NCI-H1048 (cell line): Measurements from ENCODE around the gene NANP.
"Not testable (repeated sequence)": the region's sequence is repeated elsewhere in the genome, so short reads cannot be mapped to it uniquely, and the experiment has no call there.

Source experiments
- DNase-seq: peaks from one replicate; lab custom pipeline; 2025; lab: John Stamatoyannopoulos, UW

Gene NANP

GRCh38 chr20:25623736-25624499, at the start of gene NANP:
Gene NANP (minus strand): TSS chr20:25624014. CDS start chr20:25623948, 66 bp downstream.
- peak; percentile 92 for DNase-seq

DNA sequence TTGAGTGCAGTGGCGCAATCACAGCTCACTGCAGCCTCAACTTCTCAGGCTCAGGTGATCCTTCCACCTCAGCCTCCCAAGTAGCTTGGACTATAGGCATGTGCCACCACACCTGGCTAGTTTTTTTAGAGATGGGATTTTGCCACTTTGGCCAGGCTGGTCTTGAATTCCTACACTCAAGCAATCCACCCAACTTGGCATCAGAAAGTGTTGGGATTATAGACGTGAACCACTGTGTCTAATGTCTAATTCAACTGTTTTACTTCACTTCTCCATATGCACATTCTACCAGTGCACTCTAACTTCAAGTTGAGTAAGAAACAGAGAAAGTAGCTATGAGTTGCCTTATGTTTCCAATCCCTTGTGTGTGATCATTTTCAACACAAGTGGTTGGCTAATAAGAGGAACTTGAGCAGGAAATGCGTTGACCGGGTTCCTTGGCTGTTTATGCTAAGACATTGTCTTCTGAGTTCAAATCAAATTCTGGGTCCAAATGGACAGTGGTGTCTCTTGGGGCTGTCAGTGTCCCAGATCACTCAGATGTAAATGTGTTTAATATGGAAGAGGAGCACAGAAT, 48.9 kb upstream of the NANP start:
- DNase-seq = no peak

GRCh38 chr20:25669826-25670422, 46.1 kb upstream of the NANP start:
- DNase-seq = no peak

GRCh38 chr20:25668446-25668845, 44.6 kb upstream of the NANP start:
- no peak for DNase-seq

DNA sequence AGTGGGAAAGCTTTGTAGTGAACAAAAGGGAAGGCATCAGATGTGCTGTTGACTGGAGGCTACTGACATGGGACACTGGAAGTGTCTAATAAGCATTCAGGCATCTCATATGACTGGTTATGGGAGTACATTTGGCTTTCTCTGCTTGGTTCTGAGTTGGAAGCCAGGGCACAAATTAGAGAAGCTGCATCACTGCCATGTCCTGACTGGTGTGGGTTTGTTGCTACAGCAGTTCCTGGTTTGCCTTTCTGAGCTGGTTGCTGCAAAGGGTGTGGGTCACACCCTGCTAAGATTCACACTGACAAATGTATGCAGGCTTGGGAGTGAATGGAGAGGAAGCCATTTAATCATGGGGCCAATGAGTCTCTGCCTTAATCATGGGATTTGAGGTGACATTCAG, 36.2 kb upstream of the NANP start:
- DNase-seq = no peak

DNA sequence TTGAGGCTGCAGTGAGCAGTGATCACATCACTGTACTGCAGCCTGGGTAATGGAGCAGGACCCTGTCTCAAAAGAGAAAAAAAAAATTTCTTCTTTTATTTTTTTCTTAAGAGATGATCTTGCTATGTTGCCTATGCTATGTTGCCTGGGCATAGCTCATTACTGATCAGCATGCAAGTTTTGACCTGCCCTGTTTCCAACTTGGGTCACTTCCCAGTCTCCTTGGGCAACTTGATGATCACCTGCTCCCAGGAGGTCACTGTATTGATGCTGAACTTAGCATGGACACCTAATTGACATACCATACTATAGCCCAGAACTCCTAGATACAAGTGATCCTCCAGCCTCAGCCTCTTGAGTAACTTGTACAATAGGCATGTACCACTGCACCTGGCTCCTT, 30.7 kb upstream of the NANP start:
- no peak for DNase-seq

GRCh38 chr20:25652866-25653265, 29.1 kb upstream of the NANP start:
- DNase-seq = not testable (repeated sequence)

GRCh38 chr20:25644814-25645213, 21.0 kb upstream of the NANP start:
- no peak for DNase-seq

DNA sequence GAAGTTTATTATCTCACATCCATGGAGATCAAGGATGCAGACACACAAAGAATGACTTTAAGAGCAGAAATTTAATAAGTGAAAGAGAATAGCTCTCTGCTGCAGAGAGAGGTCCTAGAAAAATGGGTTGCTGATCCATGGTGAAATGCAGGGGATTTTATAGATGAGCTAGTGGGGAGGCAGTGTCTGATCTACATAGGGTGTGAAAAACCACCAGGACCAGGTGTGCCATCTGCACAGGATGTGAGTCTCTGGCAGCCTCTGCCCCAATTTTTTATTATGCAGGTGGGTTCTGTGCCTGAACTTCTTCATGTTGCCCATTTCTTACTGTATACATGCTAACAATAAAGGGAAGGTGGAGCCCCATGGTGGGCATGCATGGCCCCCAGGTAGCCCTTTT, 19.9 kb upstream of the NANP start:
- no peak for DNase-seq

GRCh38 chr20:25637247-25637646, 13.4 kb upstream of the NANP start:
- DNase-seq = no peak

GRCh38 chr20:25632940-25633790, 9.4 kb upstream of the NANP start:
- DNase-seq = no peak

GRCh38 chr20:25630615-25631014, 6.8 kb upstream of the NANP start:
- DNase-seq = not testable (repeated sequence)

DNA sequence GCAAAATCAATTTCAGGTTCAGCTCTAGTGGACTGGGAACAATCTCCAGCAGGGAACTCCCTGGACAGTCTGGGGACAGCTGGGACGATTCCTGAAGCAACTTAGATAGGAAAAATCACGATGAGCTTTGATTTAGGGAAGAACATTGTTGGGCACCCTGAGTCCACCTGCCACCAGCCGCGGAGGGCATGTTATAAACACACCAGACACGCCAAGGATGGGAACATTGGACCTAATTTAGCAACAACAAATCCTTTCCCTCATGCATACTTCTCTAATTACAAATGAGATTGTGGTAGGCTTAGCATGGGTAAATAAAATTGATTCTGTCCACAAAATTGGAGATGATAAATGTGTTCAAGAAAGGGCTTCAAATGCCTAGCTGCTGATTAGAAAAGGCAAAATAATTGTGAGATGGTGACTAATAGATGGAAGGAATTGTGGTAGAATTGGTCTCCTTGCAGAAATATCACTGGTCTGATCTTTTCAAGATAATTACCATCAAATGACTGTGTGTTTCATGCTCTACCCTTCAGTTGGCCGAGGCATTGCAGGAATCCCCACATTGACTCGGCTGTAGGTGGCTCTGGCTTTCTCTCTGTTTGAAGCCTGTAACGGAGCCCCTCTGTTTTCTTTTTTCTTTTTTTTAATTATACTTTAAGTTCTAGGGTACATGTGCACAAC, 6.1 kb upstream of the NANP start:
- no peak for DNase-seq

DNA sequence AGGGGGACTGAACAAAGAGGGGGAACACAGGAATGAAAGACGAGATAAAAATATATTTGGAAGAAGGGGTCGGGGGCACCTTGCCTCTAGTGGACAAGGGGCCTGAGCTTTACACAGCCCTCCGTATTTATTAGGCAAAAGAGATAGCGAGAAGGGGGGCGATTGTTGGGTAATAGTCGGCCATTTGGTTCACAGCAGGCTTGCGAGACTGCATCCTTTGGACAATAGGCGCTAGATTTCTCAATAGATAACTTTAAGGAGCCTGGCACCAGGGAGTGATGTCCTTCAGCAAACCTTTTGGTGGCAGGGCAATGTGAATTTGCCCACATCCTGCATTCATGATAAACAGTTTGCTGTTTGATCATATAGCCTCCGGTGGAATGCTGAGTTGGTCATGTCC, 3.0 kb upstream of the NANP start:
- DNase-seq = no peak

- no peak for DNase-seq
These were observed 706 bp upstream of the NANP start for GRCh38 chr20:25624500-25624939.

DNA sequence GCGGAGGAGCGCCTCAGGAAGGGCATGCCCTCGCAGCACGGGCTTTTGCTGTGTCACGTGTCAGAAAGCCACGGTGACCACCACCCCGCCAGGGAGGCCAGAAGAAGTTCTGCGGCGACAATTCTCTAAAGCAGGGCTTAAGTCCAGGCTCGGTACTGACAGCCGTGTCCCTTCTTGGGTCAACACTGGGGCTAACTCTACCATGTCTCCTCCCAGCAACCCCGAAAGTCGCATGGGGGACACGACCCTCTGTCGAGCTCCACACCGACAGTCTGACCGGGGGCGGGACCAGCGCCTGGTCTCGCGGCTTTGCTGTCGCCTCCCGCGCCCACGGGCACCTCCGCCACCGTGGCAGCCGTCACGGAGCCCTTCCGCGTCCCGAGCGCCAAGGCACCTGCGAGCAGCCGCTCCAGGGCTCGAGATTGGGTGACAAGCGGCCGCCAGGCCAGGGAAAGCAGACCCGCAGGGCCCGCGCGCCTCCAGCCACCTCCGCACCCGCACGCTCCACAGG, 534 bp downstream of the NANP start:
- no peak for DNase-seq

GRCh38 chr20:25622450-25623224, 1.2 kb downstream of the NANP start:
- no peak for DNase-seq

GRCh38 chr20:25622049-25622448, 1.8 kb downstream of the NANP start:
- no peak for DNase-seq

DNA sequence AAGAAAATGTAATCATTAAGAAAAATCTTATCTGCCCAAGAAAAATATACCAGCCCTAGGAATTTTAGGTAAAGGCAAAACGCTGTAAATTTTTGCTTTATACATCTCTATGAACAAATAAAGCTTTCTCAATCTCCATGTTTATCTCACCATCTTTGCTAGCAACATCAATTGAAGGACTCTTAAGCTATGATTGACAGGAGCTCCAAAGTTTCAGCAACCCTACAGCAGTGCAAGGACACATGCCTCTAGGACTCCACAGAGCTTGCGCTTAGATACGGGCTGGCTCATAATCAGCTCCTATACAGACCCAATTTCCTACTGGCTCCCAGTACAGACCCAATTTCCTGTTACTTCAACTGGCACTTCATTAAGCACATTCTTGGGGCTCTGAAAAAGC, 4.3 kb downstream of the NANP start:
- DNase-seq = no peak

GRCh38 chr20:25608774-25609173, 15.0 kb downstream of the NANP start:
- DNase-seq = no peak
